Subcutaneous adipose tissue (tissue), 4 donors: ENCODE data around the gene CTU2. TPM values are rescaled to one million over a fixed set of nuclear protein-coding genes. Genes with fewer than 3 reads are reported as not detected.

Source experiments
- CTCF ChIP-seq: fragments of 450-650 bp; IDR thresholded peaks from one replicate; pipeline ENCODE4 v1.5.1; 2016; ENCODE audit warnings: low read depth, mild to moderate bottlenecking, control low read depth, antibody characterized with exemption, moderate library complexity
- total RNA-seq, 4 donors: library from RNA; depleted of rRNA; stranded (reverse); fragments of >200 nt; gene quantifications; one replicate each; pipeline ENCODE4 v1.1.0, GENCODE V29; 2016

CTU2 gene
- total RNA-seq, 4 donors from 2014 or later, result 3.2 to 6.0 (median 4.8) TPM

- TF ChIP-seq CTCF, result no peak
Observed at GRCh38 chr16:88694221-88695087, 11.8 kb upstream of the CTU2 start.

- TF ChIP-seq CTCF, result no peak
Observed at GRCh38 chr16:88695218-88695617, 11.1 kb upstream of the CTU2 start.

- no peak for TF ChIP-seq CTCF
Observed at GRCh38 chr16:88695753-88696152, 10.6 kb upstream of the CTU2 start.

GRCh38 chr16:88696441-88696840 lies 9.9 kb upstream of the CTU2 start:
- no peak for TF ChIP-seq CTCF

GRCh38 chr16:88697116-88697830 lies 9.0 kb upstream of the CTU2 start:
- TF ChIP-seq CTCF, result no peak

- TF ChIP-seq CTCF, result no peak
Observed at GRCh38 chr16:88697831-88698615, 8.3 kb upstream of the CTU2 start.

- TF ChIP-seq CTCF, result no peak
Observed at GRCh38 chr16:88698646-88699045, 7.7 kb upstream of the CTU2 start.
